SH-SY5Y (cell line): Measurements from ENCODE around the gene GATC.

Experiments used
- GATA2 ChIP-seq: IDR thresholded peaks from 2 replicates; pipeline ENCODE4 v1.6.1; 2011; ENCODE audit warnings: mild to moderate bottlenecking, low read depth, low read length
- GATA3 ChIP-seq: IDR thresholded peaks from 2 replicates; pipeline ENCODE4 v1.6.1; 2011; ENCODE audit warnings: low read depth, mild to moderate bottlenecking, low read length, moderate library complexity

- TF ChIP-seq GATA2 (no peak), GATA3 (no peak)
Measured at GRCh38 chr12:120500581-120500980, 54.3 kb downstream of the GATC start.
